ENCODE measurements around the gene OPHN1. TPM values are rescaled to one million over a fixed set of nuclear protein-coding genes. Genes with fewer than 3 reads are reported as not detected.

Gene OPHN1
- total RNA-seq, 2 experiments from 2014 or later: not detected

DNA sequence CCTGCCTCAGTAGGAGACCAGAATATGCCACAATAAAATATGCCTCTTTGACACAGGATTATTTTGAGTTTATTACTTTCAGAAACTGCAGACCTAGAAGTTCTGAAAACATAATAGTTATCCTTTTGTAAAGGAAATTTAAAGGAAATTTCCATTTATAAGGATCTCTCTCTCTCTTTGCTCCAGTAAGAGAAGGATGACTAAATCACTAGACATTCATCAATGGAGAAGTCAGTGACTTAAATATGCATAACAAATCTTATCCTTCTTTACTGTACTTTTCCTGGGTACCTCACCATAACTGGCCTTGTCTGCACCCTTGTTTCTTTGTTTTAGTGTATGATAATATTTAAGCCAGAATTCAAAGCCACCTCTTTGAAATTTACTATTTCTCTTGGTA is 28.3 kb upstream of the OPHN1 start:
- no peak overlapping the region for H3K4me3 ChIP-seq (ENCODE audit: low read length)
- Mint-ChIP-seq H3K9me3 (no peaks in the 10 kb centered on the region), H3K36me3 (ENCODE audit: low read depth) (no peaks in the 10 kb centered on the region), H3K4me3 (no peak overlapping the region), H3K27me3 (no peaks in the 10 kb centered on the region), H3K4me1 (ENCODE audit: low read depth) (no peaks in the 10 kb centered on the region), H3K27ac (no peak overlapping the region)
- H3K27me3 ChIP-seq (ENCODE audit: control insufficient read depth in 1 of 2, insufficient read depth in 2 of 2, low read length in 2 of 2): no peaks in the 10 kb centered on the region
- no peak overlapping the region for H3K27ac ChIP-seq (ENCODE audit: low read depth in 1 of 2, low read length in 2 of 2)
- POLR2A ChIA-PET: no interaction called here
- H3K36me3 ChIP-seq (ENCODE audit: insufficient read depth, low read length): no peaks in the 10 kb centered on the region
- no peak for ATAC-seq (ENCODE audit: poor library complexity)
- no peaks in the 10 kb centered on the region for H3K4me1 ChIP-seq (ENCODE audit: insufficient read depth, low read length)
- CTCF ChIA-PET: no interaction called here
- DNase-seq: no peak
- H3K9me3 ChIP-seq (ENCODE audit: control insufficient read depth in 1 of 2, insufficient read depth in 1 of 2, low read length in 2 of 2): no peaks in the 10 kb centered on the region
- intact Hi-C loops (cut with DNase I, micrococcal nuclease): loop anchor here in 1 of 2 experiments (10.0 kb wide), 1 partner anchor 267 kb away; no protein-coding TSS in a partner anchor
- TF ChIP-seq, protein P1, sequence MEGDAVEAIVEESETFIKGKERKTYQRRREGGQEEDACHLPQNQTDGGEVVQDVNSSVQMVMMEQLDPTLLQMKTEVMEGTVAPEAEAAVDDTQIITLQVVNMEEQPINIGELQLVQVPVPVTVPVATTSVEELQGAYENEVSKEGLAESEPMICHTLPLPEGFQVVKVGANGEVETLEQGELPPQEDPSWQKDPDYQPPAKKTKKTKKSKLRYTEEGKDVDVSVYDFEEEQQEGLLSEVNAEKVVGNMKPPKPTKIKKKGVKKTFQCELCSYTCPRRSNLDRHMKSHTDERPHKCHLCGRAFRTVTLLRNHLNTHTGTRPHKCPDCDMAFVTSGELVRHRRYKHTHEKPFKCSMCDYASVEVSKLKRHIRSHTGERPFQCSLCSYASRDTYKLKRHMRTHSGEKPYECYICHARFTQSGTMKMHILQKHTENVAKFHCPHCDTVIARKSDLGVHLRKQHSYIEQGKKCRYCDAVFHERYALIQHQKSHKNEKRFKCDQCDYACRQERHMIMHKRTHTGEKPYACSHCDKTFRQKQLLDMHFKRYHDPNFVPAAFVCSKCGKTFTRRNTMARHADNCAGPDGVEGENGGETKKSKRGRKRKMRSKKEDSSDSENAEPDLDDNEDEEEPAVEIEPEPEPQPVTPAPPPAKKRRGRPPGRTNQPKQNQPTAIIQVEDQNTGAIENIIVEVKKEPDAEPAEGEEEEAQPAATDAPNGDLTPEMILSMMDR (IDR thresholded peaks at IDR 0.05): no peak

DNA sequence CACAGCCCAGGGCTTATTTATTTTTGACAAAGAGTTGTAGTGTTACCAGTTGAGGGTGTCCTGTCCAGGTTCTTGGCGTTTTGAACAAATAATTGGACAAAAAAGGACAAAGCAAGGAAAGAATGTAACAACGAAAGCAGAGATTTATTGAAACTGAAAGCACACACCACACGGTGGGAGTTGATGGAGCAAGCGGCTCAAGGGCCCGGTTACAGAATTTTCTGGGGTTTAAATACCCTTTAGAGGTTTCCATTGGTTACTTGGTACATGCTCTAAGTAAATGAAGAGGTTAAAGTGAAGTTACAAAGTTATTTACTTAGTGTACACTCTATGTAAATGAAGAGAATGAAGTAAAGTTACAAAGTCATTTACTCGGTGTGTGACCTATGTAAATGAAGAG is 27.8 kb upstream of the OPHN1 start:
- no peaks in the 10 kb centered on the region for H3K36me3 Mint-ChIP-seq (ENCODE audit: low read depth)
- Histone ChIP-seq H3K4me3 (ENCODE audit: low read length) (no peak overlapping the region), H3K27me3 (ENCODE audit: control insufficient read depth in 1 of 2, insufficient read depth in 2 of 2, low read length in 2 of 2) (no peaks in the 10 kb centered on the region), H3K36me3 (ENCODE audit: insufficient read depth, low read length) (no peaks in the 10 kb centered on the region), H3K27ac (ENCODE audit: low read depth in 1 of 2, low read length in 2 of 2) (no peak overlapping the region), H3K4me1 (ENCODE audit: insufficient read depth, low read length) (no peaks in the 10 kb centered on the region), H3K9me3 (ENCODE audit: control insufficient read depth in 1 of 2, insufficient read depth in 1 of 2, low read length in 2 of 2) (no peaks in the 10 kb centered on the region)
- DNase-seq (no peak), ATAC-seq (ENCODE audit: poor library complexity) (no peak)
- no peaks in the 10 kb centered on the region for H3K27me3 Mint-ChIP-seq
- H3K9me3 Mint-ChIP-seq: no peaks in the 10 kb centered on the region
- TF ChIP-seq, protein P1 (IDR thresholded peaks at IDR 0.05): no peak
- intact Hi-C loops (cut with DNase I, micrococcal nuclease): loop anchor here in 1 of 2 experiments (10.0 kb wide), 1 partner anchor 266 kb away; no protein-coding TSS in a partner anchor
- POLR2A ChIA-PET: no interaction called here
- H3K4me1 Mint-ChIP-seq (ENCODE audit: low read depth): no peaks in the 10 kb centered on the region
- H3K27ac Mint-ChIP-seq: no peak overlapping the region
- CTCF ChIA-PET: no interaction called here
- no peak overlapping the region for H3K4me3 Mint-ChIP-seq

DNA sequence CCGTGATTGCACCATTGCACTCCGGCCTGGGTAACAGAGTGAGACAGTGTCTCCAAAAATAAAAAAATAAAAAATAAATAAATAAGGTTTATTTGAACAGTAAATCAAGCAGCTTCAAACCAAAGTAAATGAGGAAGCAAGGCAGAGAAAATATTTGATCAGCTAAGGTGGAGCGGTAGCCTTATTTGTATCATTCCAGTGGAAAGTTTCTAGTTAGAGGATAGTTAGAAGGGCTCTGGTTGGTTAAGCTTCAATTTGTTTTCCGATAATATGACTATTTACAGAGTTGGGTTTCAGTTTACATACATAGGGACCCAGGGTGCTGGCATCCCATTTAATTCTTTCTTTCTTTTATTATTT is 21.8 kb upstream of the OPHN1 start:
- no peaks in the 10 kb centered on the region for H3K4me1 Mint-ChIP-seq (ENCODE audit: low read depth)
- POLR2A ChIA-PET: no interaction called here
- H3K27ac Mint-ChIP-seq: no peak overlapping the region
- intact Hi-C loops (cut with DNase I, micrococcal nuclease): no loop called here
- no peaks in the 10 kb centered on the region for H3K9me3 Mint-ChIP-seq
- DNase-seq (no peak), ATAC-seq (ENCODE audit: poor library complexity) (no peak)
- Histone ChIP-seq H3K36me3 (ENCODE audit: insufficient read depth, low read length) (no peaks in the 10 kb centered on the region), H3K9me3 (ENCODE audit: control insufficient read depth in 1 of 2, insufficient read depth in 1 of 2, low read length in 2 of 2) (no peaks in the 10 kb centered on the region), H3K4me3 (ENCODE audit: low read length) (no peak overlapping the region), H3K27ac (ENCODE audit: low read depth in 1 of 2, low read length in 2 of 2) (no peak overlapping the region), H3K4me1 (ENCODE audit: insufficient read depth, low read length) (no peaks in the 10 kb centered on the region), H3K27me3 (ENCODE audit: control insufficient read depth in 1 of 2, insufficient read depth in 2 of 2, low read length in 2 of 2) (no peaks in the 10 kb centered on the region)
- H3K27me3 Mint-ChIP-seq: no peaks in the 10 kb centered on the region
- H3K36me3 Mint-ChIP-seq (ENCODE audit: low read depth): no peaks in the 10 kb centered on the region
- CTCF ChIA-PET: no interaction called here
- no peak overlapping the region for H3K4me3 Mint-ChIP-seq
- TF ChIP-seq, protein P1 (IDR thresholded peaks at IDR 0.05): no peak
